Adrenal gland (tissue), 5 donors: ENCODE results near the gene ST8SIA5.

Experiments
- CTCF ChIP-seq, 6 experiments: fragments of 450-650 bp in 4 of 6; fragments of 200-600 bp in 2 of 6; sonication (generic) in 1 of 6; IDR thresholded peaks; 1 replicate in 5 of 6; 2 replicates in 1 of 6; pipeline versions ENCODE4 v1.5.1 to v1.8.0; 2016 to 2021; ENCODE audit warnings: antibody characterized with exemption in 6 of 6, mild to moderate bottlenecking in 2 of 6, moderate library complexity in 1 of 6
- POLR2A ChIP-seq, 2 donors: fragments of 450-650 bp; IDR thresholded peaks; one replicate each; pipeline ENCODE4 v1.6.1; 2017; ENCODE audit warnings: antibody characterized with exemption in 2 of 2, mild to moderate bottlenecking in 2 of 2, moderate library complexity in 1 of 2
- donor health status: DM: no; HTN: no; CAD: no.

- TF ChIP-seq POLR2A (IDR thresholded peaks at IDR 0.05) = no peak
- no peak for TF ChIP-seq CTCF (IDR thresholded peaks at IDR 0.05)
Observed at GRCh38 chr18:46621871-46622270, 135.0 kb downstream of the ST8SIA5 start.
